Right lobe of liver (tissue), 6 donors: ENCODE measurements around the gene DTX3L. TPM values are rescaled to one million over a fixed set of nuclear protein-coding genes. Genes with fewer than 3 reads are reported as not detected.
A peak's percentile ranks its signal among the peaks of the same experiment; 100 is the strongest.

Source experiments
- ATAC-seq, 4 donors: fragments of 200-7000 bp; cut with Tn5 transposase; one replicate each; pipeline ENCODE4 v1.9.1; 2020; ENCODE audit warnings: mild to moderate bottlenecking in 4 of 4, moderate library complexity in 4 of 4
- DNase-seq, 3 donors: peaks; one replicate each; pipeline ENCODE4 v3.0.0-alpha.2; 2020
- H3K27ac ChIP-seq, 3 donors: fragments of 200-600 bp; one replicate each; pipeline ENCODE4 v1.8.0; 2022
- H3K27me3 ChIP-seq, 2 donors: fragments of 200-600 bp; one replicate each; pipeline ENCODE4 v1.8.0; 2022
- H3K36me3 ChIP-seq, 4 donors: fragments of 200-600 bp; sonication (generic) in 1 of 4; one replicate each; pipeline versions ENCODE4 v1.5.1 to v1.8.0; 2017 to 2022; ENCODE audit warnings: control low read depth in 1 of 4
- H3K4me1 ChIP-seq, 4 donors: fragments of 200-600 bp; sonication (generic) in 1 of 4; one replicate each; pipeline versions ENCODE4 v1.5.1 to v1.8.0; 2017 to 2022; ENCODE audit warnings: control low read depth in 1 of 4
- H3K4me3 ChIP-seq, 3 donors: fragments of 200-600 bp; one replicate each; pipeline ENCODE4 v1.8.0; 2022
- H3K9me3 ChIP-seq, 4 donors: fragments of 200-600 bp; sonication (generic) in 1 of 4; one replicate each; pipeline versions ENCODE4 v1.5.1 to v1.8.0; 2017 to 2022; ENCODE audit warnings: control low read depth in 1 of 4
- POLR2A ChIP-seq: fragments of 450-650 bp; IDR thresholded peaks from one replicate; pipeline ENCODE4 v1.6.1; 2017; ENCODE audit warnings: antibody characterized with exemption, mild to moderate bottlenecking
- WGBS: methylation state at CpG from one replicate; pipeline ENCODE4 v1.1.6; 2018; ENCODE audit warnings: low coverage, low lambda C conversion rate; ENCODE audit not compliant: insufficient coverage; ENCODE audit errors: missing lambda C conversion rate; 5-methylcytosine and 5-hydroxymethylcytosine counted together
- intact Hi-C, 2 donors: fragments of 100-400 bp; cut with DNase I; formaldehyde crosslinking; loops; one replicate each; pipeline versions ENCODE4 v1.11.2 to v1.14.1; 2022
- total RNA-seq, 6 experiments: library from RNA; depleted of rRNA in 2 of 6; stranded (reverse); fragments of >200 nt in 2 of 6; fragmentation: NEBNext Ultra II Directional in 3 of 6; extraction: Animal tissue kit (Norgen Biotek cat#: 25700) in 3 of 6; gene quantifications; one replicate each; pipeline versions ENCODE4 v1.1.0 to v1.2.4, GENCODE V29; 2016 to 2023
- TF ChIP-seq, protein P1 (sequence below), 4 donors: fragments of 200-600 bp in 3 of 4; fragments of 450-650 bp in 1 of 4; IDR thresholded peaks; one replicate each; pipeline versions ENCODE4 v1.5.1 to v1.8.0; 2016 to 2022; ENCODE audit warnings: antibody characterized with exemption in 4 of 4, mild to moderate bottlenecking in 2 of 4
- donor health status: DM: no; HTN: yes; CAD: no.
- donor health status: DM: no; HTN: no; CAD: no.
- donor health status: DM: no; HTN: no; CAD: no.
- donor health status: DM: no; HTN: yes; CAD: no.
- donor health status: DM: no; HTN: yes; CAD: no.

DTX3L gene
- total RNA-seq, 6 experiments from 2014 or later: 31.3 to 63.7 (median 38.4) TPM

DNA sequence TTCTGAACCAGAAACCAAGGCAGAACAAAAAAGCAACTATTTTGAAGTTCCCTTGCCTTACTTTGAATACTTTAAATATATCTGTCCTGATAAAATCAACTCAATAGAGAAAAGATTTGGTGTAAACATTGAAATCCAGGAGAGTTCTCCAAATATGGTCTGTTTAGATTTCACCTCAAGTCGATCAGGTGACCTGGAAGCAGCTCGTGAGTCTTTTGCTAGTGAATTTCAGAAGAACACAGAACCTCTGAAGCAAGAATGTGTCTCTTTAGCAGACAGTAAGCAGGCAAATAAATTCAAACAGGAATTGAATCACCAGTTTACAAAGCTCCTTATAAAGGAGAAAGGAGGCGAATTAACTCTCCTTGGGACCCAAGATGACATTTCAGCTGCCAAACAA, 4.6 kb downstream of the DTX3L start:
- H3K27me3 ChIP-seq: no peaks in the 10 kb centered on the region
- ATAC-seq (peak in 2 of 4 donors; percentile 3 to 31), DNase-seq (peak in 1 of 3 donors; percentile 55)
- intact Hi-C loops: loop anchor here in 1 of 2 donors (10.0 kb wide), 1 partner anchor 116 kb away; the partner anchor contains the start of gene PARP14
- peaks cover 0 to 66% (median 12%) of the 10 kb centered on the region in 4 donors for H3K4me1 ChIP-seq
- H3K4me3 ChIP-seq: no peak overlapping the region
- H3K36me3 ChIP-seq: peaks cover 3 to 47% (median 23%) of the 10 kb centered on the region in 4 donors
- no peaks in the 10 kb centered on the region for H3K9me3 ChIP-seq
- peak overlapping the region; percentile 32 to 99 (median 85) for H3K27ac ChIP-seq
- TF ChIP-seq, protein P1, sequence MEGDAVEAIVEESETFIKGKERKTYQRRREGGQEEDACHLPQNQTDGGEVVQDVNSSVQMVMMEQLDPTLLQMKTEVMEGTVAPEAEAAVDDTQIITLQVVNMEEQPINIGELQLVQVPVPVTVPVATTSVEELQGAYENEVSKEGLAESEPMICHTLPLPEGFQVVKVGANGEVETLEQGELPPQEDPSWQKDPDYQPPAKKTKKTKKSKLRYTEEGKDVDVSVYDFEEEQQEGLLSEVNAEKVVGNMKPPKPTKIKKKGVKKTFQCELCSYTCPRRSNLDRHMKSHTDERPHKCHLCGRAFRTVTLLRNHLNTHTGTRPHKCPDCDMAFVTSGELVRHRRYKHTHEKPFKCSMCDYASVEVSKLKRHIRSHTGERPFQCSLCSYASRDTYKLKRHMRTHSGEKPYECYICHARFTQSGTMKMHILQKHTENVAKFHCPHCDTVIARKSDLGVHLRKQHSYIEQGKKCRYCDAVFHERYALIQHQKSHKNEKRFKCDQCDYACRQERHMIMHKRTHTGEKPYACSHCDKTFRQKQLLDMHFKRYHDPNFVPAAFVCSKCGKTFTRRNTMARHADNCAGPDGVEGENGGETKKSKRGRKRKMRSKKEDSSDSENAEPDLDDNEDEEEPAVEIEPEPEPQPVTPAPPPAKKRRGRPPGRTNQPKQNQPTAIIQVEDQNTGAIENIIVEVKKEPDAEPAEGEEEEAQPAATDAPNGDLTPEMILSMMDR (IDR thresholded peaks at IDR 0.05): no peak
- no peak for TF ChIP-seq POLR2A
- 39% methylated on average over 3 of the region's 3 CpGs for WGBS

GRCh38 chr3:122572940-122573412, 8.8 kb downstream of the DTX3L start:
- peak; percentile 46 to 68 (median 64) for DNase-seq
- no peaks in the 10 kb centered on the region for H3K9me3 ChIP-seq
- peak; percentile 45 for TF ChIP-seq POLR2A
- TF ChIP-seq, protein P1 (IDR thresholded peaks at IDR 0.05): peak in 2 of 4 donors; percentile 10 to 12
- 9% methylated on average over 2 of the region's 3 CpGs for WGBS
- H3K36me3 ChIP-seq: peaks cover 3 to 32% (median 14%) of the 10 kb centered on the region in 4 donors
- no peak overlapping the region for H3K4me3 ChIP-seq
- peak; percentile 71 to 94 (median 87) for ATAC-seq
- H3K4me1 ChIP-seq: peaks cover 0 to 37% (median 6%) of the 10 kb centered on the region in 4 donors
- H3K27ac ChIP-seq: peak overlapping the region; percentile 45 to 82 (median 65)
- no peaks in the 10 kb centered on the region for H3K27me3 ChIP-seq
- intact Hi-C loops: no loop called here

- peak in 2 of 4 donors; percentile 4 to 39 for ATAC-seq
- TF ChIP-seq, protein P1 (IDR thresholded peaks at IDR 0.05): no peak
- TF ChIP-seq POLR2A: no peak
- intact Hi-C loops: no loop called here
- Histone ChIP-seq H3K4me1 (peaks cover 0 to 19% (median 3%) of the 10 kb centered on the region in 4 donors), H3K4me3 (no peak overlapping the region), H3K36me3 (peaks cover 0 to 10% (median 2%) of the 10 kb centered on the region in 4 donors), H3K9me3 (no peaks in the 10 kb centered on the region), H3K27me3 (no peaks in the 10 kb centered on the region), H3K27ac (no peak overlapping the region)
- WGBS: 37% methylated on average over 5 of the region's 8 CpGs
- DNase-seq: no peak
These were observed 12.2 kb downstream of the DTX3L start for GRCh38 chr3:122576174-122576940.

DNA sequence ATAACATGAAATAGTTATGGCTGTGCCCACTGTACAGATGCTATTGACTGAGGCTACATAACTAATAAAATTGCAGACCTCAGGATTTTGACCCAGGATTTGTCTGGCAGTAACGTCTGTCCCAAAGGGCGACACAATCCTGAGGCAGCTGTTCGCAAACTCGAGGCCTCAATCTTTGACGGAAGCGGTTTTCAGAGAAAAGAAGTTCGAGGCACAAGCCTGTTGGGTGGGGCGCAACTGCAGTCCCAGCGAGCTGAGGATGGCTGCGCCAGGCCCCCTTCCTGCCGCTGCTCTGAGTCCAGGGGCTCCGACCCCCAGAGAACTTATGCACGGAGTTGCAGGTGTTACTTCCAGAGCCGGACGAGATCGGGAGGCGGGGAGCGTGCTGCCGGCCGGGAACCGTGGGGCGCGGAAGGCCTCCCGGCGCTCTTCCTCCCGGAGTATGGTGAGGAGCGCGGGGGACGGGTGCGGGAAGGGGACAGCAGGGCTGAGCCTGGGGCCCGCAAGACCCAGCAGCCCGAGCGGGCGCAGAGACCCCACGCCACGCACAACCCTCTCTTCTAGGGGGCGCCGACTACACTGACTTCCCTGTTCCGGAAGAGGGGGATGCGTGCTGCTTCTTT, 13.4 kb downstream of the DTX3L start, which contains the start of gene PARP15:
Gene PARP15, plus strand, starts transcription at position 242 of the 623 bp plus-strand sequence. Its CDS starts 18 bp downstream, at position 260.
- DNase-seq (peak in 2 of 3 donors; percentile 31 to 60), ATAC-seq (peak; percentile 13 to 53 (median 42))
- Histone ChIP-seq H3K27ac (peak within 1 kb of the TSS in 1 of 3 donors; percentile 39), H3K4me1 (peaks cover 0 to 15% (median 2%) of the 10 kb centered on the region in 4 donors), H3K9me3 (peaks cover 0 to 9% (median 4%) of the 10 kb centered on the region in 4 donors), H3K36me3 (no peaks in the 10 kb centered on the region), H3K27me3 (no peaks in the 10 kb centered on the region), H3K4me3 (peak within 1 kb of the TSS; percentile 31 to 56 (median 36))
- TF ChIP-seq POLR2A: no peak
- TF ChIP-seq, protein P1 (IDR thresholded peaks at IDR 0.05): no peak
- 13% methylated on average over 14 of the region's 40 CpGs for WGBS
- intact Hi-C loops: no loop called here
